Smooth muscle cell of the coronary artery (primary cell): ENCODE data around the gene CLEC3B. TPM values are rescaled to one million over a fixed set of nuclear protein-coding genes. Genes with fewer than 3 reads are reported as not detected.

Experiments
- total RNA-seq: library from RNA; depleted of rRNA; stranded (reverse); fragments of >200 nt; gene quantifications from 2 replicates; pipeline ENCODE4 v1.2.3, GENCODE V29; 2014; ENCODE audit warnings: low replicate concordance

The CLEC3B gene
- total RNA-seq = 0.98 and 46.7 TPM in 2 replicates

GRCh38 chr3:45026038-45026437, at the start of gene CLEC3B:
Gene CLEC3B (plus strand): TSS chr3:45026303. CDS start chr3:45026363, 60 bp downstream.

Other genes with a start within 250 kb of the CLEC3B start
- 13.8 and 19.5 TPM in 2 replicates for gene TMEM42, start 164.4 kb upstream of the CLEC3B start, total RNA-seq
- 0.15 TPM in 1 of 2 replicates, not detected in the other for gene TGM4, start 151.7 kb upstream of the CLEC3B start, total RNA-seq
- gene ZDHHC3, start 50.1 kb upstream of the CLEC3B start, total RNA-seq = 46.6 and 60.0 TPM in 2 replicates
- 66.3 and 117 TPM in 2 replicates for gene EXOSC7, start 50.1 kb upstream of the CLEC3B start, total RNA-seq
- 3.0 and 5.1 TPM in 2 replicates for gene CDCP1, start 120.1 kb downstream of the CLEC3B start, total RNA-seq
- 3.5 and 8.7 TPM in 2 replicates for gene TMEM158, start 200.0 kb downstream of the CLEC3B start, total RNA-seq